DND-41 (cell line): ENCODE measurements around the gene UBXN1.

ENCODE experiments used
- EZH2 ChIP-seq: IDR thresholded peaks from 3 replicates; pipeline ENCODE4 v1.6.1; 2012; ENCODE audit warnings: borderline replicate concordance, low read depth, mild to moderate bottlenecking, moderate library complexity, low read length, inconsistent platforms; ENCODE audit not compliant: severe bottlenecking
- TF ChIP-seq, protein P1 (sequence below): IDR thresholded peaks from 2 replicates; pipeline ENCODE4 v1.5.1; 2012; ENCODE audit warnings: borderline replicate concordance, low read length, moderate library complexity, mild to moderate bottlenecking; ENCODE audit not compliant: poor library complexity, severe bottlenecking; ENCODE audit errors: extremely low read depth

DNA sequence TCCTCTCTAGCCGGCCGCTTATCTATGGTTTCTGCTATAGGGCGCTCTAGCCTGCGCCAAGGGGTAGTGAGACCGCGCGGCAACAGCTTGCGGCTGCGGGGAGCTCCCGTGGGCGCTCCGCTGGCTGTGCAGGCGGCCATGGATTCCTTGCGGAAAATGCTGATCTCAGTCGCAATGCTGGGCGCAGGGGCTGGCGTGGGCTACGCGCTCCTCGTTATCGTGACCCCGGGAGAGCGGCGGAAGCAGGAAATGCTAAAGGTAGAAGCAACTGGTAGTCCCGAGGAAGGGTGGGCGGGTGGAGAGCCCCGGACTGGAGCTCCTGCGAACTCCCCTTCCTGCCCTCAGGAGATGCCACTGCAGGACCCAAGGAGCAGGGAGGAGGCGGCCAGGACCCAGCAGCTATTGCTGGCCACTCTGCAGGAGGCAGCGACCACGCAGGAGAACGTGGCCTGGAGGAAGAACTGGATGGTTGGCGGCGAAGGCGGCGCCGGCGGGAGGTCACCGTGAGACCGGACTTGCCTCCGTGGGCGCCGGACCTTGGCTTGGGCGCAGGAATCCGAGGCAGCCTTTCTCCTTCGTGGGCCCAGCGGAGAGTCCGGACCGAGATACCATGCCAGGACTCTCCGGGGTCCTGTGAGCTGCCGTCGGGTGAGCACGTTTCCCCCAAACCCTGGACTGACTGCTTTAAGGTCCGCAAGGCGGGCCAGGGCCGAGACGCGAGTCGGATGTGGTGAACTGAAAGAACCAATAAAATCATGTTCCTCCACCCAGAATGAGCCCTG, 7.1 kb downstream of the UBXN1 start, which contains the start of the genes LBHD1 and UQCC3:
- TF ChIP-seq, protein P1, sequence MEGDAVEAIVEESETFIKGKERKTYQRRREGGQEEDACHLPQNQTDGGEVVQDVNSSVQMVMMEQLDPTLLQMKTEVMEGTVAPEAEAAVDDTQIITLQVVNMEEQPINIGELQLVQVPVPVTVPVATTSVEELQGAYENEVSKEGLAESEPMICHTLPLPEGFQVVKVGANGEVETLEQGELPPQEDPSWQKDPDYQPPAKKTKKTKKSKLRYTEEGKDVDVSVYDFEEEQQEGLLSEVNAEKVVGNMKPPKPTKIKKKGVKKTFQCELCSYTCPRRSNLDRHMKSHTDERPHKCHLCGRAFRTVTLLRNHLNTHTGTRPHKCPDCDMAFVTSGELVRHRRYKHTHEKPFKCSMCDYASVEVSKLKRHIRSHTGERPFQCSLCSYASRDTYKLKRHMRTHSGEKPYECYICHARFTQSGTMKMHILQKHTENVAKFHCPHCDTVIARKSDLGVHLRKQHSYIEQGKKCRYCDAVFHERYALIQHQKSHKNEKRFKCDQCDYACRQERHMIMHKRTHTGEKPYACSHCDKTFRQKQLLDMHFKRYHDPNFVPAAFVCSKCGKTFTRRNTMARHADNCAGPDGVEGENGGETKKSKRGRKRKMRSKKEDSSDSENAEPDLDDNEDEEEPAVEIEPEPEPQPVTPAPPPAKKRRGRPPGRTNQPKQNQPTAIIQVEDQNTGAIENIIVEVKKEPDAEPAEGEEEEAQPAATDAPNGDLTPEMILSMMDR, result no peak
- no peak for TF ChIP-seq EZH2
